ENCODE measurements around the gene MTA1.
A peak's percentile ranks its signal among the peaks of the same experiment; 100 is the strongest.

The MTA1 gene

GRCh38 chr14:105436402-105436801 is 16.8 kb downstream of the MTA1 start:
- DNase-seq: no peak
- in situ Hi-C loops (cut with HindIII; ENCODE audit: low pct_ligation_motif_present, low pct_unique_long_range_greater_than_20kb, low sequenced_read_pairs): no loop called here

GRCh38 chr14:105436891-105437722 is 17.5 kb downstream of the MTA1 start:
- DNase-seq: no peak
- in situ Hi-C loops (cut with HindIII; ENCODE audit: low pct_ligation_motif_present, low pct_unique_long_range_greater_than_20kb, low sequenced_read_pairs): no loop called here

GRCh38 chr14:105437723-105438500 is 18.3 kb downstream of the MTA1 start:
- in situ Hi-C loops (cut with HindIII; ENCODE audit: low pct_ligation_motif_present, low pct_unique_long_range_greater_than_20kb, low sequenced_read_pairs): no loop called here
- no peak for DNase-seq

- DNase-seq: no peak
- in situ Hi-C loops (cut with HindIII; ENCODE audit: low pct_ligation_motif_present, low pct_unique_long_range_greater_than_20kb, low sequenced_read_pairs): no loop called here
These were observed 19.6 kb downstream of the MTA1 start for GRCh38 chr14:105439179-105439578.

- DNase-seq: no peak
- in situ Hi-C loops (cut with HindIII; ENCODE audit: low pct_ligation_motif_present, low pct_unique_long_range_greater_than_20kb, low sequenced_read_pairs): no loop called here
These were observed 20.3 kb downstream of the MTA1 start for GRCh38 chr14:105439710-105440553.

GRCh38 chr14:105440554-105440900 is 20.9 kb downstream of the MTA1 start:
- in situ Hi-C loops (cut with HindIII; ENCODE audit: low pct_ligation_motif_present, low pct_unique_long_range_greater_than_20kb, low sequenced_read_pairs): no loop called here
- DNase-seq: no peak

GRCh38 chr14:105440992-105441391 is 21.4 kb downstream of the MTA1 start:
- DNase-seq: no peak
- in situ Hi-C loops (cut with HindIII; ENCODE audit: low pct_ligation_motif_present, low pct_unique_long_range_greater_than_20kb, low sequenced_read_pairs): no loop called here

- in situ Hi-C loops (cut with HindIII; ENCODE audit: low pct_ligation_motif_present, low pct_unique_long_range_greater_than_20kb, low sequenced_read_pairs): no loop called here
- no peak for DNase-seq
These were observed 22.5 kb downstream of the MTA1 start for GRCh38 chr14:105442125-105442524.

- in situ Hi-C loops (cut with HindIII; ENCODE audit: low pct_ligation_motif_present, low pct_unique_long_range_greater_than_20kb, low sequenced_read_pairs): no loop called here
- no peak for DNase-seq
These were observed 23.2 kb downstream of the MTA1 start for GRCh38 chr14:105442834-105443233.

GRCh38 chr14:105444859-105445258 is 25.2 kb downstream of the MTA1 start:
- in situ Hi-C loops (cut with HindIII; ENCODE audit: low pct_ligation_motif_present, low pct_unique_long_range_greater_than_20kb, low sequenced_read_pairs): no loop called here

GRCh38 chr14:105445290-105445689 is 25.7 kb downstream of the MTA1 start:
- in situ Hi-C loops (cut with HindIII; ENCODE audit: low pct_ligation_motif_present, low pct_unique_long_range_greater_than_20kb, low sequenced_read_pairs): no loop called here
- no peak for DNase-seq

More at GRCh38 chr14:105444859-105445258, 25.2 kb downstream of the MTA1 start:
- no peak for DNase-seq

GRCh38 chr14:105445901-105446845 is 26.5 kb downstream of the MTA1 start:
- DNase-seq: no peak
- in situ Hi-C loops (cut with HindIII; ENCODE audit: low pct_ligation_motif_present, low pct_unique_long_range_greater_than_20kb, low sequenced_read_pairs): no loop called here

GRCh38 chr14:105446971-105447370 is 27.3 kb downstream of the MTA1 start:
- in situ Hi-C loops (cut with HindIII; ENCODE audit: low pct_ligation_motif_present, low pct_unique_long_range_greater_than_20kb, low sequenced_read_pairs): no loop called here
- DNase-seq: no peak

GRCh38 chr14:105447651-105448640 is 28.3 kb downstream of the MTA1 start:
- DNase-seq: no peak
- in situ Hi-C loops (cut with HindIII; ENCODE audit: low pct_ligation_motif_present, low pct_unique_long_range_greater_than_20kb, low sequenced_read_pairs): no loop called here

GRCh38 chr14:105448706-105449111 is 29.1 kb downstream of the MTA1 start:
- peak; percentile 50 for DNase-seq
- in situ Hi-C loops (cut with HindIII; ENCODE audit: low pct_ligation_motif_present, low pct_unique_long_range_greater_than_20kb, low sequenced_read_pairs): no loop called here

GRCh38 chr14:105449276-105450122 is 29.9 kb downstream of the MTA1 start:
- DNase-seq: no peak
- in situ Hi-C loops (cut with HindIII; ENCODE audit: low pct_ligation_motif_present, low pct_unique_long_range_greater_than_20kb, low sequenced_read_pairs): no loop called here
